NCI-H2029 (cell line): ENCODE data around the gene CDK15.
"Not testable (repeated sequence)": the region's sequence is repeated elsewhere in the genome, so short reads cannot be mapped to it uniquely, and the experiment has no call there.

ENCODE experiments used
- DNase-seq: peaks from one replicate; lab custom pipeline; 2025; lab: John Stamatoyannopoulos, UW

Gene CDK15

GRCh38 chr2:201790291-201790690 is 16.0 kb upstream of the CDK15 start:
- no peak for DNase-seq

DNA sequence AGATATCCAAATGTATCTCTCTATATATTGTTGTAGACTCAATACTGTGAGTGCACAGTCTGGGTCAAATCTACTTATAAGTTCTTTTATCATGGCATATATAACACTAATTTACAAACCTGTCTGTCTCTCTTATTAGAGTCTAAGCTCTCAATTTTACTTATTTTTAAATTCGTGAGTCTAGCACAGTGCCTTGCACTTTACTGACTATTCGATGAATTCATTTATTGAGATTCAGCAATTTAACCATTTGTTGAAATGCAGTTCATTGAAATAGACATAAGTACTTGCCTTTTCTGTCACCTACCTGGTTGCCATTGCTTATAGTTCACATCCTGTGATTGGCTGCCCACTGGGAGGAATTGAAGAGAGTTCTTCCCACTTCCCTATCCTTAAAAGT is 15.3 kb upstream of the CDK15 start:
- DNase-seq = no peak

GRCh38 chr2:201793631-201794030 is 12.7 kb upstream of the CDK15 start:
- DNase-seq = no peak

DNA sequence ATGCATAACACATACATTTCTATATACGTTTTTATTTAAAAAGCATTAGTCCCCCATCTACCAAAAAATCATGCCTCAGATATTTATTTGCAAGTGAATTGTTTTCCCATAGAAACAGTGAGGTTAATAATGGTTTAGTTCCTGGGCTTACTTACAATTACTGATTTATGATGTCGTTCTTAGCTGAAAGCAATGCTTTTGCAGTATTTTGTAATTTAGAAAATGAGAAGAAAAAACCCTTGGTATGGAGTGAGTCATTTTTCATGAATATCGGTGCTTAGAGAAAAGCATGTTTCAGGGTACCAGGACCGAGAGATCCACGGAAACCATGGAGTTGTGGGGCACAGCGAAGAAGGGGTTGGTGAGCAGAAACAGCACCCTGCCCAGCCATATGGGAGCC is 12.0 kb upstream of the CDK15 start:
- no peak for DNase-seq

DNA sequence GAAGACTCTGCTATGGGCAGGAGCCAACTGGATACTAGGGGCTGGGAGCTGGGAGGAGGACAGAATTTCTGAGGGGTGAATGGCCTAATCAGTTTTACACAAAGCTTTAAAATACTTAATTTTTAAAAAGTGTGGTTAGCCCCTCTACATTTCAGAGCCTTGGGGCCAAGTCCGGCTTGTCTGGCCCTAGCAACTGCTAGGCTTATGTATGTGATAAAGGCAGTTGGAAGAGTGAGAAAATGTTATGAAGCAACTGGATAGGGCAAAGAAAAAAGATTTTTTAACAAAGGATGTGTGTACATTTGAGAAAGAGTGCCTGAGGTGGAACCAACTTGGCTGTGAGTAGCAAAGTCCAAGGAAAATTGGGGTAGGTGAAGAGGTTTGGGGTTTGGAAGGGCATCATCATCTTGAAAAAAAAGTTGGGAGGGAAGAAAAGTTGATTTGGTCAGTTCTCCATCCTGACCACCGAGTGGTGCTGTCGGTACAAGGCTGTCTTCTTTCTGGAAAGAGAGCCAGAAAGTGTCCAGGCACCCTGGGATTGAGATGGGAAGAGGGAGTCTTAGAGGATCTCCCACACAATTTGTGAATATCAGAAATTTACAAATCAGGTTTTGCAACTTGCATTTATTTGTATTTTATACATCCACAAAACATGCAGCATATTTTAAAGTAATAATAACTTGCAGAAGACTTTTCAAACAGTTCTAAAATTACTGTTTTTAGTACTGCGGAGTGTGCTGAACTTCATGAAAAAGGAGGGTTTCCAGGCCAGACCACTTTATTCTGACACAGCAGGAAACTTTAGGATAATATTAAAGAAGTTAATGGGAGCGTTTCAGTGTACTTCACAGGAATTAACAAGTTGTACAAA is 10.5 kb upstream of the CDK15 start:
- DNase-seq = no peak

DNA sequence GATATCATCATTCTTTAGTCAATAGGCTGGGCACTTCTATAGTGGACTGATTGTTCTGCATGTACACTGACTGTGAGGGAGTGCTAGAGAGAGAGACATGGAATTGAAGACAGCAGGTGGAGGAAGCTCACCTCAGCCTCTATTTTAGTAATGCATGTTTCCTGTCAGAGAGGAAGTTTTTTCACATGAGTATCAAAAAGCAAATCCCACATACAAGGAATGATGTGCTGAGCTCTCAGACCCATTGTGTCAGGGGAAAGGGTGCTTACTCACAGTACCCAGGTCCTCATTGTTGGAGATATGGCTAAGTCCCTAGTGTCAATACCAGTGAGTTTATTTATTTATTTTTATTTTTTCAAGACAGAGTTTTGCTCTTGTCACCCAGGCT is 9.9 kb upstream of the CDK15 start:
- DNase-seq = no peak

- DNase-seq = no peak
Measured at GRCh38 chr2:201797175-201797840, 9.0 kb upstream of the CDK15 start.

DNA sequence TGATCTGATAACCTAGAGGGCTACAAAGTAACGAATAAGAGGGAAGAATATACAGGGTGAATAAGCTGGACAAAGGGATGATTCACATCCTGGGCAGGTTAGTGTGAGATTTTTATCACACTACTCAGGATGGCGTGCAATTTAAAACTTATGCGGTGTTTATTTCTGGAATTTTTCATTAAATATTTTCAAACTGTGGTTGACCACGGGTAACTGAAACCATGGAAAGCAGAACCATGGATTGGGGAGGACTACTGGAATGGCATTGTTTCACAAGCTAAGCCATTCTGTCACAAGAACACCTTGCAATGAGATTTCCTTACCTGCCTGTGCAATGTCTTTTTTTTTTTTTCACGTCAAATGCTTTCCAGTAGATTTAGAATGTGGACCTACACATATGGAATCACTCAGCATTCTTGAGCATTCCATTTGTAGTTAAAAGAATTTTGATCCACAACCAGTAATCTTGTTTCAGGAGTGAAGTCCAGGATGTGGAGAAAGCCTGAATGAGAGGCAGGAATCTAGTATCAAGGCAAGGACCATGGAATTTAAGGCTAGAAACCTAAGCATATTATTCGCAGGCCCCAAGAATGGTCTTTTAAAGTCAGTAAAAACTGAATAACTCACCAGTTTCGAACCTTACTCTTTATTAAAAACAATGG is 8.0 kb upstream of the CDK15 start:
- DNase-seq = no peak

GRCh38 chr2:201798914-201799285 is 7.4 kb upstream of the CDK15 start:
- not testable (repeated sequence) for DNase-seq

DNA sequence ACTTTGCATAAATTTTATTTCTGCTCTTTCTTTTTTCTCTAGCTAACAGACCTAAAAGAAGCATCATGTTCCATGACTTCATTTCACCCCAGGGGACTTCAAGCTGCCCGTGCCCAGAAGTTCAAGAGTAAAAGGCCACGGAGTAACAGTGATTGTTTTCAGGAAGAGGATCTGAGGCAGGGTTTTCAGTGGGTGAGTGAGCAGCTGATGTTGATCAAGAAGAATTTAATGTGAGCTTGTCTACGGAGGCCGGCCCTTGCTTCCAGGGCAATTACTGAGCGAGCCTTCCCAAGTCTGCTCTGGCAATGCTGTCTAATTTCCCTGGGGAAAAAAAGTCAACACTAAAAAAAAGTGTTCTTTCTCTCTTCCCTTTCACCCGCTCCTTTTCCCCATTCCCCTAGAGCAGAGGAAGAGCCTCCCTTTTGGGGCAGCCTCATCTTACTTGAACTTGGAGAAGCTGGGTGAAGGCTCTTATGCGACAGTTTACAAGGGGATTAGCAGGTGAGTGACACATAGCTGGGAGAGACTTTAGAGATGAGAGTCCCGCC is 1.2 kb downstream of the CDK15 start:
- no peak for DNase-seq

DNA sequence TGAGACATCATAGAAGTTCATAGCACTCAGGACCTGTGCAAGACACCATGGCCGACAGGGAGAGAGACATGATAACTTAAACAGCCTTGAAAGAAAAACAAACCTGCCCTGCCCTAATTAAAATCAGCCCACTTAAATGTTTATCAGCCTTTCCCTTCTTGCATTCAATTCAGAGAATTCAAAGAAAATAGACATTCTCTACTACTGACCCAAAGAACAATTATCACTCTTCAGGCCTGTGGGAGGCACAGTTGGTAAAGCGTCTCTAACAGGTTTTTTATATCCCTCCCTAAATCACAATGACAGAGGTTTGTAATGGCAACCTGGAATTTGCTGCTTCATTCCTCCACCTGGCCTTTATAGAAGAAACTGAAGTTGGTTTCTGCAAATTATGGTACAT is 1.7 kb downstream of the CDK15 start:
- no peak for DNase-seq

DNA sequence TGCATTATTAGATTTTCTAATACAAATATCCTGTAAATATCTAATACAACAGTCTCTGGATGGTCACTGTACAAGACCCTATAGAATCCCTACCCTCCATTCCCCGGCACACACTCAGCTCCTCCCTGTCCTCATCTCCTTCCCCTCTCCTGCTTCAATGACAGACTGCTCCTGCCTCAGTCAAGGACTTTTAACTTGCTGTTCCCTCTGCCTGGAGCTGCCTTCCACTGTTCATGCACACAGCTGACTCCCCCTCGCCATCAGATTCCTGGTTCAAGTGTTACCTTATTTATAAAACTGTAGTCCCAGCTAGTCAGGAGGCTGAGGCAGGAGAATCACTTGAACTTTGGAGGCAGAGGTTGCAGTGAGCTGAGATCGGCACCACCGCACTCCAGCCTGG is 3.3 kb downstream of the CDK15 start:
- no peak for DNase-seq

DNA sequence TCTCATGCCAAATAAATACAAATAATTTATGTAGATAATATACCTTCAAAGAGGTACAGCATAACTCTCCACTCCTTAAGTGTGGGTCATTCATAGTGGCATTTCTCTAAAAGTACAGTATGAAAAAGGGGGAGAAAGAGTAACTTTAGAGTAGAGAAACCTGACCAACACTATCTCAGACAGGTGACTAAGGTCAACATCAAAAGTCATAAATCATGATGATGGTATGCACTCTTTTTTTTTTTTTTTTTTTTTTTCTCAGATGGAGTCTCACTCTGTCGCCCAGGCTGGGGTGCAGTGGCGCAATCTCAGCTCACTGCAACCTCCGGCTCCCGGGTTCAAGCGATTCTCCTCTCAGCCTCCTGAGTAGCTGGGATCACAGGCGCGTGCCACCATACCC is 4.3 kb downstream of the CDK15 start:
- DNase-seq = not testable (repeated sequence)

- no peak for DNase-seq
Measured at GRCh38 chr2:201813996-201814760, 7.8 kb downstream of the CDK15 start.

- DNase-seq = no peak
Measured at GRCh38 chr2:201816657-201817575, 10.6 kb downstream of the CDK15 start.

- no peak for DNase-seq
Measured at GRCh38 chr2:201820383-201821007, 14.2 kb downstream of the CDK15 start.

- DNase-seq = peak; percentile 19
Measured at GRCh38 chr2:201821080-201821479, 14.7 kb downstream of the CDK15 start.

- no peak for DNase-seq
Measured at GRCh38 chr2:201824212-201824611, 17.9 kb downstream of the CDK15 start.

GRCh38 chr2:201827621-201828020 is 21.3 kb downstream of the CDK15 start:
- DNase-seq = no peak

GRCh38 chr2:201828220-201828619 is 21.9 kb downstream of the CDK15 start:
- DNase-seq = no peak
